Upper lobe of left lung (tissue), 4 donors: Measurements from ENCODE around the gene RAB8B.

Experiments used
- CTCF ChIP-seq, 6 experiments: fragments of 450-650 bp in 4 of 6; fragments of 200-600 bp in 2 of 6; sonication (generic) in 2 of 6; IDR thresholded peaks; one replicate each; pipeline ENCODE4 v1.5.1; 2016 to 2019; ENCODE audit warnings: antibody characterized with exemption in 6 of 6
- EP300 ChIP-seq, 4 donors: sonication (generic); formaldehyde crosslinking; IDR thresholded peaks; one replicate each; pipeline ENCODE4 v1.5.1; 2017; ENCODE audit warnings: antibody characterized with exemption in 4 of 4, control low read depth in 2 of 4
- POLR2A ChIP-seq, 4 donors: fragments of 450-650 bp; IDR thresholded peaks; one replicate each; pipeline ENCODE4 v1.5.1; 2016 to 2017; ENCODE audit warnings: antibody characterized with exemption in 4 of 4, mild to moderate bottlenecking in 2 of 4
- POLR2AphosphoS5 ChIP-seq, 2 donors: sonication (generic); formaldehyde crosslinking; IDR thresholded peaks; one replicate each; pipeline ENCODE4 v1.5.1; 2017; ENCODE audit warnings: antibody characterized with exemption in 2 of 2

- no peak for TF ChIP-seq CTCF (IDR thresholded peaks at IDR 0.05)
- no peak for TF ChIP-seq POLR2AphosphoS5 (IDR thresholded peaks at IDR 0.05)
- TF ChIP-seq EP300 (IDR thresholded peaks at IDR 0.05) = no peak
- TF ChIP-seq POLR2A (IDR thresholded peaks at IDR 0.05) = no peak
Measured at GRCh38 chr15:63312286-63312685, 122.9 kb downstream of the RAB8B start.
